LNCAP (cell line): Measurements from ENCODE around the gene CCDC169.

ENCODE experiments used
- CTCF ChIP-seq: fragments of 450-650 bp; IDR thresholded peaks from 2 replicates; pipeline ENCODE4 v1.5.1; 2017; ENCODE audit warnings: mild to moderate bottlenecking

The CCDC169 gene

GRCh38 chr13:36183901-36184300, 113.7 kb downstream of the CCDC169 start:
- TF ChIP-seq CTCF = no peak
